HepG2 (cell line): ENCODE results near the gene NUBP1. TPM values are rescaled to one million over a fixed set of nuclear protein-coding genes. Genes with fewer than 3 reads are reported as not detected.
A peak's percentile ranks its signal among the peaks of the same experiment; 100 is the strongest.

ENCODE experiments used
- ELF4 ChIP-seq: sonication (generic); formaldehyde crosslinking; IDR thresholded peaks from 2 replicates; pipeline ENCODE4 v1.5.0; 2020; ENCODE audit warnings: missing genetic modification reagents, mild to moderate bottlenecking, moderate library complexity, borderline replicate concordance
- FOXK1 ChIP-seq: sonication (generic); formaldehyde crosslinking; IDR thresholded peaks from 2 replicates; pipeline ENCODE4 v1.4.0; 2020; ENCODE audit warnings: low read depth, missing genetic modification reagents, borderline replicate concordance
- IRF2 ChIP-seq: IDR thresholded peaks from 2 replicates; pipeline ENCODE4 v1.6.1; 2018; ENCODE audit warnings: missing genetic modification reagents, missing compliant biosample characterization
- KAT7 ChIP-seq: IDR thresholded peaks from 2 replicates; pipeline ENCODE4 v1.6.1; 2018; ENCODE audit warnings: borderline replicate concordance, missing compliant biosample characterization
- KDM5A ChIP-seq: fragments of 200-600 bp; sonication (generic); IDR thresholded peaks from 2 replicates; pipeline ENCODE4 v1.7.0; 2018; ENCODE audit warnings: antibody characterized with exemption, mild to moderate bottlenecking, low read length, borderline replicate concordance
- MIER2 ChIP-seq: IDR thresholded peaks from 2 replicates; pipeline ENCODE4 v1.6.1; 2016; ENCODE audit warnings: missing biosample characterization, missing genetic modification reagents
- PAXIP1 ChIP-seq: sonication (generic); formaldehyde crosslinking; conservative IDR thresholded peaks from 2 replicates; pipeline ENCODE4 v1.4.0; 2020; ENCODE audit warnings: mild to moderate bottlenecking, missing genetic modification reagents, moderate library complexity
- THAP11 ChIP-seq: IDR thresholded peaks from 2 replicates; pipeline ENCODE4 v1.6.1; 2016; ENCODE audit warnings: missing biosample characterization, missing genetic modification reagents
- XRCC5 ChIP-seq: fragments of 200-400 bp; formaldehyde crosslinking; optimal IDR thresholded peaks from 2 replicates; pipeline ENCODE3; 2017; ENCODE audit warnings: mild to moderate bottlenecking, low read length
- ZBTB25 ChIP-seq: IDR thresholded peaks from 2 replicates; pipeline ENCODE4 v1.6.1; 2018; ENCODE audit warnings: missing genetic modification reagents
- ZNF260 ChIP-seq: sonication (generic); formaldehyde crosslinking; IDR thresholded peaks from 2 replicates; pipeline ENCODE4 v1.4.0; 2020; ENCODE audit warnings: missing genetic modification reagents, low read depth, mild to moderate bottlenecking, borderline replicate concordance
- ZNF33B ChIP-seq: sonication (generic); formaldehyde crosslinking; IDR thresholded peaks from 2 replicates; pipeline ENCODE4 v1.5.1; 2020; ENCODE audit warnings: mild to moderate bottlenecking, missing genetic modification reagents
- ZNF614 ChIP-seq: IDR thresholded peaks from 2 replicates; pipeline ENCODE4 v1.6.1; 2018; ENCODE audit warnings: missing biosample characterization, missing genetic modification reagents, inconsistent platforms, borderline replicate concordance
- ZNF773 ChIP-seq: sonication (generic); formaldehyde crosslinking; IDR thresholded peaks from 2 replicates; pipeline ENCODE4 v1.4.0; 2020; ENCODE audit warnings: missing genetic modification reagents, borderline replicate concordance
- ZSCAN31 ChIP-seq: sonication (generic); formaldehyde crosslinking; IDR thresholded peaks from 2 replicates; pipeline ENCODE4 v1.5.0; 2020; ENCODE audit warnings: low read depth, mild to moderate bottlenecking, missing genetic modification reagents
- polyA plus RNA-seq, 8 experiments: library from polyadenylated mRNA; depleted of rRNA in 3 of 8; stranded (reverse) in 7 of 8; unstranded in 1 of 8; fragments of >200 nt; fragmentation: Illumina TruSeq in 4 of 8; extraction: Trizol in 4 of 8; gene quantifications; 2 replicates each; pipeline versions ENCODE4 v1.2.1 to v1.2.3, GENCODE V29; 2011 to 2016; ENCODE audit warnings: low read depth in 4 of 8, missing spikeins in 1 of 8, mixed read lengths in 1 of 8; ENCODE audit not compliant: insufficient read depth in 1 of 8
- total RNA-seq, 5 experiments: library from RNA; depleted of rRNA; stranded (reverse); fragments of >200 nt; fragmentation: Illumina TruSeq; extraction: Trizol; gene quantifications; 2 replicates each; pipeline ENCODE4 v1.2.3, GENCODE V29; 2016; ENCODE audit warnings: low read depth in 1 of 5
- TF ChIP-seq, protein P1 (sequence below): sonication (generic); formaldehyde crosslinking; IDR thresholded peaks from 2 replicates; pipeline ENCODE4 v1.4.0; 2020; ENCODE audit warnings: mild to moderate bottlenecking, missing genetic modification reagents
- TF ChIP-seq, protein P2 (sequence below): sonication (generic); formaldehyde crosslinking; IDR thresholded peaks from 2 replicates; pipeline ENCODE4 v1.8.0; 2022; ENCODE audit warnings: missing genetic modification reagents, mild to moderate bottlenecking, moderate library complexity, borderline replicate concordance
- TF ChIP-seq, protein P3 (sequence below): sonication (generic); formaldehyde crosslinking; IDR thresholded peaks from 2 replicates; pipeline ENCODE4 v1.4.0; 2020; ENCODE audit warnings: missing genetic modification reagents

NUBP1 gene
- total and polyA plus RNA-seq, 2 of the 13 experiments (the other 11 are each of a cell fraction or from before 2014, with no cell fraction given) = 53.5 to 70.4 TPM

DNA sequence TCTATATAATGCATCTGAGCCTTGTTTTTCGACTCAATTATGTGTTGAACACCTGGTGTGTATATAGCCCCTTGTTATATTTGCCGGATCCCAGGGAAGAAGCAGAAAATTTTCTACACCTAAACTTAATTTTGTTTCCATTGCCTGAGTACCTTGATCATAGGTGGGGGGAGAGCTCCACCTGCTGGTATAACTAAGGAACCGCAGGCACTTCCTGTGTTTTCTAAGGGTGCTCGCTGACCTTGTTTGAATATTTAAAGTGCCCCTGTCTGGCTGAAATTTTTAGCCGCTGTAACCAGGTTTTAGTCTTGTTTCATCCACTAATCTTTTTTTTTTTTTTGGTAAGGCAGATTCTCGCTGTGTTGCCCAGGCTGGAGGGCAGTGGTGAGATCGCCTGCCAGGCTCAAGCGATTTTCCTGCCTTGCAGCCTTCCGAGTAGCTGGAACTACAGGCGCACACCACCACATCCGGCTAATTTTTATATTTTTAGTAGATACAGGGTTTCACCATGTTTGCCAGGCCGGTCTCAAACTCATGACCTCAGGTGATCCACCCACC lies 6.5 kb upstream of the NUBP1 start (continued):
- no peak for TF ChIP-seq ZSCAN31 (CRISPR knock-in tag)
- TF ChIP-seq MIER2 (CRISPR knock-in tag) = 0 out of 2 replicates have a peak, but pooled peaks have one; percentile 43
- TF ChIP-seq ZBTB25 = peak; percentile 47; the same call in 1 of the 2 replicates
- peak; percentile 22; the same call in 1 of the 2 replicates for TF ChIP-seq THAP11 (CRISPR knock-in tag)
- TF ChIP-seq, protein P1, sequence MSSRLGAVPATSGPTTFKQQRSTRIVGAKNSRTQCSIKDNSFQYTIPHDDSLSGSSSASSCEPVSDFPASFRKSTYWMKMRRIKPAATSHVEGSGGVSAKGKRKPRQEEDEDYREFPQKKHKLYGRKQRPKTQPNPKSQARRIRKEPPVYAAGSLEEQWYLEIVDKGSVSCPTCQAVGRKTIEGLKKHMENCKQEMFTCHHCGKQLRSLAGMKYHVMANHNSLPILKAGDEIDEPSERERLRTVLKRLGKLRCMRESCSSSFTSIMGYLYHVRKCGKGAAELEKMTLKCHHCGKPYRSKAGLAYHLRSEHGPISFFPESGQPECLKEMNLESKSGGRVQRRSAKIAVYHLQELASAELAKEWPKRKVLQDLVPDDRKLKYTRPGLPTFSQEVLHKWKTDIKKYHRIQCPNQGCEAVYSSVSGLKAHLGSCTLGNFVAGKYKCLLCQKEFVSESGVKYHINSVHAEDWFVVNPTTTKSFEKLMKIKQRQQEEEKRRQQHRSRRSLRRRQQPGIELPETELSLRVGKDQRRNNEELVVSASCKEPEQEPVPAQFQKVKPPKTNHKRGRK = no peak
- TF ChIP-seq KDM5A = peak; percentile 50; the same call in 1 of the 2 replicates
- peak; percentile 47; the same call in 1 of the 2 replicates for TF ChIP-seq ZNF614 (CRISPR knock-in tag)
- TF ChIP-seq, protein P2, sequence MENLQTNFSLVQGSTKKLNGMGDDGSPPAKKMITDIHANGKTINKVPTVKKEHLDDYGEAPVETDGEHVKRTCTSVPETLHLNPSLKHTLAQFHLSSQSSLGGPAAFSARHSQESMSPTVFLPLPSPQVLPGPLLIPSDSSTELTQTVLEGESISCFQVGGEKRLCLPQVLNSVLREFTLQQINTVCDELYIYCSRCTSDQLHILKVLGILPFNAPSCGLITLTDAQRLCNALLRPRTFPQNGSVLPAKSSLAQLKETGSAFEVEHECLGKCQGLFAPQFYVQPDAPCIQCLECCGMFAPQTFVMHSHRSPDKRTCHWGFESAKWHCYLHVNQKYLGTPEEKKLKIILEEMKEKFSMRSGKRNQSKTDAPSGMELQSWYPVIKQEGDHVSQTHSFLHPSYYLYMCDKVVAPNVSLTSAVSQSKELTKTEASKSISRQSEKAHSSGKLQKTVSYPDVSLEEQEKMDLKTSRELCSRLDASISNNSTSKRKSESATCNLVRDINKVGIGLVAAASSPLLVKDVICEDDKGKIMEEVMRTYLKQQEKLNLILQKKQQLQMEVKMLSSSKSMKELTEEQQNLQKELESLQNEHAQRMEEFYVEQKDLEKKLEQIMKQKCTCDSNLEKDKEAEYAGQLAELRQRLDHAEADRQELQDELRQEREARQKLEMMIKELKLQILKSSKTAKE (CRISPR knock-in tag) = no peak
- peak; percentile 27; the same call in 1 of the 2 replicates for TF ChIP-seq FOXK1 (CRISPR knock-in tag)
- TF ChIP-seq, protein P3, sequence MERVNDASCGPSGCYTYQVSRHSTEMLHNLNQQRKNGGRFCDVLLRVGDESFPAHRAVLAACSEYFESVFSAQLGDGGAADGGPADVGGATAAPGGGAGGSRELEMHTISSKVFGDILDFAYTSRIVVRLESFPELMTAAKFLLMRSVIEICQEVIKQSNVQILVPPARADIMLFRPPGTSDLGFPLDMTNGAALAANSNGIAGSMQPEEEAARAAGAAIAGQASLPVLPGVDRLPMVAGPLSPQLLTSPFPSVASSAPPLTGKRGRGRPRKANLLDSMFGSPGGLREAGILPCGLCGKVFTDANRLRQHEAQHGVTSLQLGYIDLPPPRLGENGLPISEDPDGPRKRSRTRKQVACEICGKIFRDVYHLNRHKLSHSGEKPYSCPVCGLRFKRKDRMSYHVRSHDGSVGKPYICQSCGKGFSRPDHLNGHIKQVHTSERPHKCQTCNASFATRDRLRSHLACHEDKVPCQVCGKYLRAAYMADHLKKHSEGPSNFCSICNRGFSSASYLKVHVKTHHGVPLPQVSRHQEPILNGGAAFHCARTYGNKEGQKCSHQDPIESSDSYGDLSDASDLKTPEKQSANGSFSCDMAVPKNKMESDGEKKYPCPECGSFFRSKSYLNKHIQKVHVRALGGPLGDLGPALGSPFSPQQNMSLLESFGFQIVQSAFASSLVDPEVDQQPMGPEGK (CRISPR knock-in tag) = 0 out of 2 replicates have a peak, but pooled peaks have one; percentile 16
- TF ChIP-seq ZNF33B (CRISPR knock-in tag) = peak; percentile 69; the same call in 1 of the 2 replicates
- peak; percentile 32; the same call in 1 of the 2 replicates for TF ChIP-seq ELF4 (CRISPR knock-in tag)
- TF ChIP-seq XRCC5 = peak; percentile 35
- no peak for TF ChIP-seq ZNF773 (CRISPR knock-in tag)
- TF ChIP-seq IRF2 = peak; percentile 56
- TF ChIP-seq KAT7 (CRISPR knock-in tag) = no peak
- 0 out of 2 replicates have a peak, but pooled peaks have one; percentile 18 for TF ChIP-seq PAXIP1 (CRISPR knock-in tag)
- TF ChIP-seq ZNF260 (CRISPR knock-in tag) = no peak
